ENCODE measurements around the gene NME7.
"Not testable (repeated sequence)": the region's sequence is repeated elsewhere in the genome, so short reads cannot be mapped to it uniquely, and the experiment has no call there.

Gene NME7

GRCh38 chr1:169212088-169212487, 155.5 kb downstream of the NME7 start:
- no peak for DNase-seq

GRCh38 chr1:169207797-169208520, 159.6 kb downstream of the NME7 start:
- DNase-seq: no peak

GRCh38 chr1:169204157-169204556, 163.4 kb downstream of the NME7 start:
- no peak for DNase-seq

- DNase-seq: no peak
These were observed 164.6 kb downstream of the NME7 start for GRCh38 chr1:169202791-169203665.

GRCh38 chr1:169201084-169201619, 166.4 kb downstream of the NME7 start:
- no peak for DNase-seq

- no peak for DNase-seq
These were observed 167.3 kb downstream of the NME7 start for GRCh38 chr1:169200319-169200718.

- DNase-seq: no peak
These were observed 171.0 kb downstream of the NME7 start for GRCh38 chr1:169196581-169196980.

GRCh38 chr1:169196161-169196560, 171.4 kb downstream of the NME7 start:
- DNase-seq: no peak

- DNase-seq: no peak
These were observed 174.3 kb downstream of the NME7 start for GRCh38 chr1:169193191-169193850.

- no peak for DNase-seq
These were observed 181.5 kb downstream of the NME7 start for GRCh38 chr1:169186106-169186505.

GRCh38 chr1:169184812-169185211, 182.8 kb downstream of the NME7 start:
- no peak for DNase-seq

- no peak for DNase-seq
These were observed 187.4 kb downstream of the NME7 start for GRCh38 chr1:169180174-169180573.

- DNase-seq: not testable (repeated sequence)
These were observed 188.2 kb downstream of the NME7 start for GRCh38 chr1:169179431-169179830.

- DNase-seq: no peak
These were observed 192.1 kb downstream of the NME7 start for GRCh38 chr1:169175461-169175860.

- no peak for DNase-seq
These were observed 204.5 kb downstream of the NME7 start for GRCh38 chr1:169163059-169163458.

GRCh38 chr1:169161496-169162194, 206.0 kb downstream of the NME7 start:
- DNase-seq: no peak

GRCh38 chr1:169160845-169161495, 206.6 kb downstream of the NME7 start:
- DNase-seq: no peak

GRCh38 chr1:169156580-169156979, 211.0 kb downstream of the NME7 start:
- DNase-seq: no peak

- no peak for DNase-seq
These were observed 211.9 kb downstream of the NME7 start for GRCh38 chr1:169155675-169156074.

- no peak for DNase-seq
These were observed 216.2 kb downstream of the NME7 start for GRCh38 chr1:169151338-169151837.

- no peak for DNase-seq
These were observed 216.8 kb downstream of the NME7 start for GRCh38 chr1:169150641-169151337.

Measured in activated CD4-positive, alpha-beta T cell treated with anti-CD3 and anti-CD28 coated beads, Interleukin-2, amount 50 U/mL, for 48 hours (primary cell).